Ramos (cell line): Measurements from ENCODE around the gene FOSL2.

Experiments
- in situ Hi-C: fragments of 300-500 bp; cut with MboI; formaldehyde crosslinking; loops from one replicate; pipeline ENCODE4 v1.14.3; 2022; ENCODE audit warnings: low sequenced_read_pairs; ENCODE audit not compliant: unreplicated experiment

FOSL2 gene

DNA sequence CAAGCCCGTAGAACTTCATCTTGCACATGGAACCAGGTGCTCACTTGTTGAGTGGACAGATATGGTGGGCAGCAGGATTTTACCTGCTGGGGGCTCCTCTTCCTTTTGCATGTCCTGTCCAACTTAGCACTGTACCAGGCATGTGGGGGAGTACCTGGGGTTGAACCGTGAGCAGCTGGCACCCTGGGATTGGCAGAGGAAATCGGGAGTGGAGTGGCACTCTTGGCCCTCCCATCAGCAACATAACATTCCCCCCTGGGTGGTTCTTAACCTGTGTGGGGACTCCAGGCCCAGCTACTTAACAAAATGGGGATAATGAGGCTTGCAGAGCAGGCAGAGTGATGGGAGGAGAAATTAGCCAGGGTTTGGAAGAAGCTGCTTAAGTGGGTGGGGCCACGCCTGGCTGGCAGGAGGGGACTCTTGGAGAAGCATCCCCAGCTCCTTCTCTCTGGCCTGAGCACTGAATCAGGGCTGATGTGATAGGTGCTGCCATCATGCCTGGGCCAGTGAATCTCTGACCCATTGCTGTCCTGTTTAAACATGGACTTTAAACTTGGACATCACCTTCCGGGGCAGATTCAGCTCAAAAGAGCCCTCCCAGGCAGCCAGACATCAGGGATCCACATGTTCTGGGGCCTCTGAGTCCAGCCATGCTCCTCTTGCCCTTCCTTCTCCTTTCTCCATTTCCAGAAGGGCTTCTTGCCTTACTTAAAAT is 15.5 kb downstream of the FOSL2 start:
- in situ Hi-C loops = no loop called here

DNA sequence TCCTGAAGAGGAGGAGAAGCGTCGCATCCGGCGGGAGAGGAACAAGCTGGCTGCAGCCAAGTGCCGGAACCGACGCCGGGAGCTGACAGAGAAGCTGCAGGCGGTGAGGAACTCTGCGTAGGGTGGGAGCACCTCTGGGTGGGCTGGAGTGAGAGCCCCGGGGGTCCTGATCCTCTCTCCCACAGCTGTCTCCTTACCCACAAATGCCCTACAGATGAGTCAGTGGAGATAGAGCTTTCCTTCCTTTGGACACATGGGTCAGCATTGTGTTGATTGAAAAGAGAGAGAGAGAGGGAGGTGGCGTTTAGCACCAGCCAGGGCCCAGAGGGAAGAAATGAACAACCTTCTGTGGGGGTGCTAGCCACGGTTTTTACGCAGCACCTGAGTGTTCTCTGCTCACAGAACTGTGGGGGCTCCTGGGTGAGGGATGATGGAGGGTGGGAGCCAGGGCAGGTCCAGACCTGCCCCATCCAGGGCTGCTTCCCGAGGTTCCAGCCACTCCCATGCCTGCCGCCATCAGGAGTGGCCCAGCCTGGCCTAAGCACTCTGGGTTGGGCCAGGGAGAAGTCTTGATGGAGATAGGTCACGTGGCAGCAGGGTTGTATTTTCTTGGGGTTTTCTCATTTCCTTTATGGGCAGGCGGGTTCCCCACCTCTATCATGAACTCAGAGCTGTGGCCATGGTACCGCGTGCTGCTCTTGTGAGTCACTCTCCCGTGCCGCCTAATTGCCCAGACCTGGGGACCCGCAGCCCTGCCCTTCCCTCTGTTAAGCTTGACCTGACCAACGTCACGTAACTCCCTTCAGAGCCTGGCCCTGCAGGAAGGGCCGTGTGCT is 16.3 kb downstream of the FOSL2 start:
- in situ Hi-C loops = no loop called here

DNA sequence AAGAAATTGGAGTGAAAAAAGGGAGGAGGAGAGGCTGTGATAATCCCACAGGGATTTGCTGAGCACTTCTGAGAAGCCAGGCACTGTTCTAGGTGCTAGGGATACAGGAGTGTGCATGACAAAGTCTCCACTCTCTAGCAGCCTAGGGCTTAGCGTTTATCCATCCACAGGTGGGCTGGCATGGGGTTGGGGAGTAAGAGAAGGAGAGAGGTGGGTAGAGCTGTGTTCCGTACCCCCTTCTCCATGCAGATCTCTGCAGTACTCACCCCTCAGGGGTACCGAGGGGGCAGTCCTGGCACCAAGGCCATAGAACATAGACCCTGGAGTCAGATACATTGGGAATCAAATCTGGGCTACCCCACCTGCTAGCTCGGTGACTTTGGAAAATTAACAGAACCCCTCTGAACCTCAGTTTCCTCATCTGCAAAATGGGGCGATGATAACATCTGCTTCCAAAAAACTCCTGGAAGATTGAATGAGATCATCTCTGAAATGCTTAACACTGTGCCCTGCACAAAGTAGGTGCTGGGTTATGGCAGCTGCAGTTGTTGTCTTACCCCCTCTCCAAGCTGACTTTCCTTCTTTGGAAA is 18.6 kb downstream of the FOSL2 start:
- in situ Hi-C loops = no loop called here

DNA sequence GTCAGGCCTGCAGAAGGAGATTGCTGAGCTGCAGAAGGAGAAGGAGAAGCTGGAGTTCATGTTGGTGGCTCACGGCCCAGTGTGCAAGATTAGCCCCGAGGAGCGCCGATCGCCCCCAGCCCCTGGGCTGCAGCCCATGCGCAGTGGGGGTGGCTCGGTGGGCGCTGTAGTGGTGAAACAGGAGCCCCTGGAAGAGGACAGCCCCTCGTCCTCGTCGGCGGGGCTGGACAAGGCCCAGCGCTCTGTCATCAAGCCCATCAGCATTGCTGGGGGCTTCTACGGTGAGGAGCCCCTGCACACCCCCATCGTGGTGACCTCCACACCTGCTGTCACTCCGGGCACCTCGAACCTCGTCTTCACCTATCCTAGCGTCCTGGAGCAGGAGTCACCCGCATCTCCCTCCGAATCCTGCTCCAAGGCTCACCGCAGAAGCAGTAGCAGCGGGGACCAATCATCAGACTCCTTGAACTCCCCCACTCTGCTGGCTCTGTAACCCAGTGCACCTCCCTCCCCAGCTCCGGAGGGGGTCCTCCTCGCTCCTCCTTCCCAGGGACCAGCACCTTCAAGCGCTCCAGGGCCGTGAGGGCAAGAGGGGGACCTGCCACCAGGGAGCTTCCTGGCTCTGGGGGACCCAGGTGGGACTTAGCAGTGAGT is 19.4 kb downstream of the FOSL2 start:
- in situ Hi-C loops = no loop called here

DNA sequence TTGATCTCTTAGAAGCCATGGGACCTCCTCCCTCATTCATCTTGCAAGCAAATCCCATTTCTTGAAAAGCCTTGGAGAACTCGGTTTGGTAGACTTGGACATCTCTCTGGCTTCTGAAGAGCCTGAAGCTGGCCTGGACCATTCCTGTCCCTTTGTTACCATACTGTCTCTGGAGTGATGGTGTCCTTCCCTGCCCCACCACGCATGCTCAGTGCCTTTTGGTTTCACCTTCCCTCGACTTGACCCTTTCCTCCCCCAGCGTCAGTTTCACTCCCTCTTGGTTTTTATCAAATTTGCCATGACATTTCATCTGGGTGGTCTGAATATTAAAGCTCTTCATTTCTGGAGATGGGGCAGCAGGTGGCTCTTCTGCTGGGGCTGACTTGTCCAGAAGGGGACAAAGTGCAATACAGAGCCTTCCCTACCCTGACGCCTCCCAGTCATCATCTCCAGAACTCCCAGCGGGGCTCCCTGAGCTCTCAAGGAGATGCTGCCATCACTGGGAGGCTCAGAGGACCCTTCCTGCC is 20.0 kb downstream of the FOSL2 start:
- in situ Hi-C loops = no loop called here

DNA sequence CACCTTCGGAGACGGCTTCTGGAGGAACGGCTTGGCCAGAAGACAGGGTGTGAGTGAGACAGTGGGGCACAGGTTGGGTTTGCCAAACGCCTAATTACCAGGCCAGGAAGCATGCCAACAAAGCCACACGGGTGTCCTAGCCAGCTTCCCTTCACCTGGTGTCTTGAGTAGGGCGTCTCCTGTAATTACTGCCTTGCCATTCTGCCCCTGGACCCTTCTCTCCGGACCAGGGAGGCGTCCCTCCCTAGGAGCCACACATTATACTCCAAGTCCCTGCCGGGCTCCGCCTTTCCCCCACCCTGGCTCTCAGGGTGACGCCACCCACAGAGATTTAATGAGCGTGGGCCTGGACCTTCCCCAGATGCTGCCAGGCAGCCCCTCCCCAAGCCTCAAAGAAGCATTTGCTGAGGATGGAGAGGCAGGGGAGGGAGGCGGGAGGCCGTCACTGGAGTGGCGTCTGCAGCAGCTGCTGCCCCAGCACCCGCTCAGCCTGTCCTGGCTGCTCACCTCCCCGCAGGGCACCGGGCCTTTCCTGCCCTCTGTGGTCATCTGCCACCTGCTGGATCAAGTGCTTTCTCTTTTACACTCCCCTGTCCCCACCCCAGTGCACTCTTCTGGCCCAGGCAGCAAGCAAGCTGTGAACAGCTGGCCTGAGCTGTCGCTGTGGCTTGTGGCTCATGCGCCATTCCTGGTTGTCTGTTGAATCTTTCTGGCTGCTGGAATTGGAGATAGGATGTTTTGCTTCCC is 20.7 kb downstream of the FOSL2 start:
- in situ Hi-C loops = no loop called here

DNA sequence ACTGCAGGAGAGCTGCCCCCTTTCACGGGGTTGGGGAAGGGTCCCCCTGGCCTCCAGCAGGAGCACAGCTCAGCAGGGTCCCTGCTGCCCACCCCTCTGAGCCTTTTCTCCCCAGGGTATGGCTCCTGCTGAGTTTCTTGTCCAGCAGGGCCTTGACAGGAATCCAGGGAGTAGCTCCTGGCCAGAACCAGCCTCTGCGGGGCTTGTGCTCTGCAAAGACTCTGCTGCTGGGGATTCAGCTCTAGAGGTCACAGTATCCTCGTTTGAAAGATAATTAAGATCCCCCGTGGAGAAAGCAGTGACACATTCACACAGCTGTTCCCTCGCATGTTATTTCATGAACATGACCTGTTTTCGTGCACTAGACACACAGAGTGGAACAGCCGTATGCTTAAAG is 21.2 kb downstream of the FOSL2 start:
- in situ Hi-C loops = no loop called here

DNA sequence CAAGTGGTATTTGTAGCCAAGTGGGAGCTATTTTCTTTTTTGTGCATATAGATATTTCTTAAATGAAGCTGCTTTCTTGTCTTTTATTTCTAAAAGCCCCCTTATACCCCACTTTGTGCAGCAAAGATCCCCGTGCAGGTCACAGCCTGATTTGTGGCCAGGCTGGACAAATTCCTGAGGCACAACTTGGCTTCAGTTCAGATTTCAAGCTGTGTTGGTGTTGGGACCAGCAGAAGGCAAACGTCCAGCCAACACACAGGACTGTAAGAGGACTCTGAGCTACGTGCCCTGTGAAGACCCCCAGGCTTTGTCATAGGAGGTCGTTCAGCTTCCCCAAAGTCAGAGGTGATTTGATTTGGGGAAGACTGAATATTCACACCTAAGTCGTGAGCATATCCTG is 21.9 kb downstream of the FOSL2 start:
- in situ Hi-C loops = no loop called here

DNA sequence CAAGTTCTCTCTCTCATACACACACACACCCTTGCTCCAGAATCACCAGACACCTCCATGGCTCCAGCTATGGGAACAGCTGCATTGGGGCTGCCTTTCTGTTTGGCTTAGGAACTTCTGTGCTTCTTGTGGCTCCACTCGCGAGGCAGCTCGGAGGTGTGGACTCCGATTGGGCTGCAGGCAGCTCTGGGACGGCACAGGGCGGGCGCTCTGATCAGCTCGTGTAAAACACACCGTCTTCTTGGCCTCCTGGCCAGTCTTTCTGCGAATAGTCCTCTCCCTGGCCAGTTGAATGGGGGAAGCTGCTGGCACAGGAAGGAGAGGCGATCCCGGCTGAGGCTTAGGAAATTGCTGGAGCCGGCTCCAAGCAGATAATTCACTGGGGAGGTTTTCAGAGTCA is 22.4 kb downstream of the FOSL2 start:
- in situ Hi-C loops = no loop called here

DNA sequence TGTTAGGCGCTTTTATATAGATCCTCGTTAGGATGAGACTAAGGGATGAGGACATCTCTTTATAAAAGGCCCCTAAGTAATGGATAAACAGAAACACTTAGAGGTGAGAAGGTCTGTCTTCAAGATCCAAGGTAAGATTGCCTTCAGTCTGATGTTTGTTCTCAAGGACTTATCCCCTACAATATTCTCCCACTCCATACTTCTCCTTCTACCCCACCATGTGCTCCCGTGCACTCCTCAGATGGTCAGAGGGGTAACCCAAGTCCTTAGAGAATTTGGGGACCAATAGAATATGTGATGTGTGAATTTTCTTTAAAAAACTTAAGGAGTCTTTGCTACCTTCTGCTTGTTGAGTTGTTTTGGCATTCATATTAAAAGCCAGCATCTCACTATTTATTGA is 23.1 kb downstream of the FOSL2 start:
- in situ Hi-C loops = no loop called here

DNA sequence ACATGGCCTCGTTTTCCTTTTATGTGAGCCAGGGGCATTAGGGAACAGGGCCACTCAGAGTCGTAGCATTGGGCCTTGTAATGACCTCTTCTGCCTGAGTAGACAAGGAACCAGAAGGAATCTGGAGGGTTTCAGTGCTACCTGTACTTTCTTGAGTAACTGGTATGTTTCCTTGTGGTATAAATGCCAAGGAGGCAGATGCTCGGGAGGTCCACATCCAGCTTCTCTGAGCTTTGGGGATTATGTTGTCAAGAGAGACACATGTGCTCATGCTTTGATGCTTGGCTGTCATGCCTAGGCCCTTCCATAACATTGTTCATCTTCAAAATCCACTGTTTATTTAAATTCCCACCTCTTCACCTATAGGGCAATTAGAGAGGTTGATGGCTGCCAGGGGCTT is 26.3 kb downstream of the FOSL2 start:
- in situ Hi-C loops = no loop called here

DNA sequence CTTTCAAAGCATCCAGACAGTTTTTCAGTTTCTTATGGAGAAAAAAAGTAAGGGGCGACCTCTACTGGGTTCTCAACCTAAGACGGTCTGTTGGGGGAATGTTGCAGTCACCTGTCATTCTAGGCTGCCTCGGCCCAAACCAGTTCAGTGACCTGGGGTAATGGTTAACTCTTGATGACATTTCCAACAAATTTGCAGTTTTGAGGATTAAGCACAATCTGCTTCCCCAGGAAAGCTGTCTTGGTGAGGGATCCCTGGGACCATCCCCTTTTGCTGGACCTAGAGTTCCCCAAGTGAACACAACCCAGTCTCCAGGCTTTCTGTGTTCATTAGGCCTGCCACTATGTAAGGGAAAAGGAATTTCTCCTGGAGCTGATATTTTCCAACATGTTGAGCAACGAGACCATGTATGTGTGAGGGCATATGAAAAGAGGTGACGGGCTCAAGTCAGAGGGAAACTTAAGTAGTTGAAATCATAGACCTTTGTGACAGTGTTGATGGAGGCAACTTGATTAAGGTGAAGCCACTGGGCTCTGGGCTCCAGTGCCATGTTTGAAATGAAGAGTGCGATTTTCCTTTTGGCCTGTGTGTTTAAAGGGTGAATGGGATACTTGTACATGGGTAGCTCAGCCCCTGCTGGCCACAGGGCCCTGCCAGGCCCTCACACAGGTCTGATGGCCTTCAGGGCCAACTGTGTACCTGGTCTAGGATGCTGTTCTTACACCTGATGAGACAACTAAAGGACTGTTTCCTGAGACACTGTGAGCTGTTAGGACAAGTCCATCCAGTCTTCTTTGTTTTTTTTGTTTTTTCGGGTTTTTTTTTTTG is 27.0 kb downstream of the FOSL2 start:
- in situ Hi-C loops = no loop called here

DNA sequence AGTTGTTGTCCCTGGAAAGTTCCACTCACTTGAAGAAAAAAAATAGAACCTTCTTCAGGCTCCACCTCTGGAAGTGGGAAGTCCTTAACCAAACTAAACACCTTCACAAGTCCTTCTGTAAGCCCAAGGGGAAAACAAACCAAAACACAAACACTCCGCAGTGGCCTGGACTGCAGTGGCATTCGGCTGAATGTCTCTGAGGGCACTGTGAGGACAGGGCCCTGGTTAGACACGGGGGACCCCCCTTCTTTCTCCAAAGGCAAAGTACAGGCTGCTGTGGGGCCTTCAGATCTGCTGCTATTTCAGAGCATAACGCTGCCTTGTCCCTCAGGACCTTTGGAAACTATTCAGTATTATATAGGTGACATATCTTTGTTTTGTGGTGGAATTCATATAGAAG is 28.1 kb downstream of the FOSL2 start:
- in situ Hi-C loops = no loop called here

DNA sequence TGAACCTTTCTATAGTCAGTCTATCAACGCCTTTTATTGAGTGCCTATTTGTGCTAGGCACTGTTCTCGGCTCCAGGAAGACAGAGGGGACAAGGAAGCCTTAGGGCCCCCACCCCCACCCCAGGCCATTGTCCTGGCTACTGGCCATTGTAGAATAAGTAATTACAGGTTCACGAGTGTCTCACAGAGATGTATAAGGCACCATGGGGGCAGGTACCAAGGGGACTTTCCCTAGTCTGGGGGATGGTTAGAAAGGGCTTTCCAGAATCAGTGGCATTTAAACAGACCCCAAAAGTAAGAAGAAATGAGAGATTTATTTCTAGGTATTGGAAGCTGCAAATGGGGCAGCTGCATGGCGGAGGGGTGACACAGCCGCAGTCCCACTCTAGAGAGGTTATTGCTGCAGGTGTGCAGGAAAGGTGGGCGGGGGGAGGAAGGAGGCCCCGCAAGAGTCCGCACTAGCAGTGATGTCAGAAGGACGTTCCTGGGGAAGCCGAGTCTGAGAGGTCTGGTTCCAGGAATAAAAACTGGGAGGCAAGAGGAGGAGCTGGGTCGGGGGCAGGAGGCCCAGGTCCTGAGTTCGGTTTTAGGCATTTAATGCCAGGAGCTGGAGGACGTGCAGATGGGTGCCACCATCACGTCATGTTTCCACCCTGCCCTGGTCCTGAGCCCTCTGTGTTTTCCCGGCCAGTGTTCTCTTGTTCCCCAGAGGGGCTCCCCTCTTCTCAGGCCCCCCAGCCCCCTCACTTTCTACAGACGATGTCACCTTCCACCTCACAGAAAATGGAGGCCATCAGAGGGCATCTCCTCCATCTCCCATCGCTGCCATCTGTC is 30.5 kb downstream of the FOSL2 start:
- in situ Hi-C loops = no loop called here

DNA sequence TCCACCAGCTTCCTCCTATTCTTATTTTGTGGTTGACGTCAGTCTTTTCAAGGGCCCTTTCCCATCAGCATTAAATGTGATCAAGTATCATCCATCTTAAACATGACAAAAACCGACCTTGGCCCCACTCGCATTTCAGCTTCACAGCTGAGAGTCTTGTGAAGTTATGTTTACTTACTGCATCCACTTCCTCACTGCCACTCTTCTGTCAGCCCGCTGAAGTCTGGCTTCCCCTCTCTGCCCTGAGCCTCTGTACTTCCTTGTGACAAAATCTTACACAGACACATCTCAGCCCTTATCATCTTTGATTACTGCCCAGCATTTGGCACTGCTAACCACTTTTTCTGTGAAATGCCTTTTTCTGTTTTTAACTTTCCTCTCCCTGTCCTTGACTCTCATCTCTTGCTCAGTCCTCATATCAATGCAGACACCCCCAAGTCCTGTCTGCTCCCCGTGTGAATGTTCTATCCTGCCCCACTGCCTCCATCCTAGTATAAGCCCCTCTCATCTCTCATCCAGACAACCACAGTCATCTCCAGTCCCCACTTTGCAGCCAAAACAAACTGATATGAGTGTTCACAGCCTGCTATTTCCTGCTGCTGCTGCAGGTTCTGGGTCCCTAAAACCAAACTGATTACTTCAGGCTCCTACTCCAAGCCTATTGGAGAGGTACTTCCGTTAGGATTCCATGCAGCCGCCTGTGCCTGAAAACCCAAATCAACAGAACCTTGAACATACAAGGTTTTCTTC is 31.4 kb downstream of the FOSL2 start:
- in situ Hi-C loops = no loop called here

DNA sequence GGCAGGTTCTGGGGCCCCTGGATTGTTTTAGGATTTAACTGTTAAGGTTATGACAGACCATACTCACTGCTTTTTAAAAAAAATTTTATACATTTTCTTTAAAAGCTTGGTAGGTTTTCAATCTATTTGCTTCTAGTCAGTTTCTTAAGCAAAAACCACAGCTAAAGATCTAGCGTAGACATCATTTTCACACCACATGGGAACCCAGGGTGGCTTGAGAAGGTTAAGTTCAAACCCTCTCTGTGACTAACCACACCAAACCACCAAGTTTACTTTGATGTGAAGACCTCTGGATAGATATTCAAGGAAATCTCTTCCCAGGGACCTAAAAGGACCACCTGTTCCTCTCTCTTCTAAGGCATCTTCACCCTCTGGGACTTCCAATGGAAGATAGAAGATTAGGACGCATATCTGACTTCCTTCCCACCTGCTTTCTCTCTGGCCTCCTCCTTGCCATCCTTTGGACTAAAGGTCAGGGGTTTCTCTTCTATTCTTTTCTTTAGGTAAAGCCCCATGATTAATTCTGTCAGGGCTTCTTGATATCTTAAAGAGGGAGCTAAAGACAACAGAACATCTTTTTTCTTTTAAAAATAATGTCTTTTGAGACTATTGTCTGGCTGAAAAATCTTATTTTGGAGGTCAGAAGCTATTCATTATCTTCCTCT is 32.3 kb downstream of the FOSL2 start:
- in situ Hi-C loops = loop anchor here (25.0 kb wide), 1 partner anchor 663 kb away; the partner anchor contains the start of gene MRPL33

DNA sequence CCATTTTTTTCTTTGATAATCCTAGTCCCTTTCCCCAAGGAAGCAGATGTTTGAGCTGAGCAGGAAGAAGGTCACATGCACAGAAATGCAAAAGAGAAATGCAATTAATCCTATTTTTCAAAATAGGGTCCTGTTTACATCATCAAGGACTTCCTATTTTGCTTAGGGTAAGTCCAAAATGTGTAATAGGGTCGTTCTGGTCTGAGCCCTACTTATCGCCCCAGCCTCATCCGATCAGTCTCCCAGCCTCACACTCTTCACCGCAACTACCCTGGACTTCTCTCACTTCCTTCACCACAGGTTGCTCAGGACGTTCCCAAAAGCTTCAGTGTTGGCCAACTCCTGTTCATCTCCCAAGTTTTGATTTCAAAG is 32.8 kb downstream of the FOSL2 start:
- in situ Hi-C loops = loop anchor here (25.0 kb wide), 1 partner anchor 663 kb away; the partner anchor contains the start of gene MRPL33
